ENCODE results near the gene SMARCA4.

Gene SMARCA4

DNA sequence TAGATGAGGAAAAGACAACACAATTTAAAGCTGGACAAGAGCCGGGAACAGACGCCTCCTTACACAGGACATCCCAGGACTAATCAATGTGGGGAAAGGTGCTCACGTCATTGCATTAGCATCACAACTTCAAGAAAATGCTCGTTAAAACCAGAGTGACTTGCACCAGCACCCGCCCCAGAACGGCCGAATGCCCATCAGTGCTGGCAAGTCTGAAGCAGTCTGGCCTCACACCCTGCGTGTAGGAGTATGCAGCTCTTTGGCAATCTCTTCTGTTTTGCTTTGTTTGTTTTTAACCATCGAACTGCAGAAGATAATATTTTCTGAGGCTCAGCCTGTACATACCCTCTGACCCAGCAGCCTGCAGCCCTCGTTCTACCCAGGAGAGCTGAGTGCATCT is 83.6 kb downstream of the SMARCA4 start:
- no peaks in the 10 kb centered on the region for H3K79me2 ChIP-seq (ENCODE audit: insufficient read depth, low read length)
- H3K36me3 ChIP-seq (ENCODE audit: insufficient read depth, low read length): peaks cover 53% of the 10 kb centered on the region; the same call in 1 of the 2 replicates
- no peaks in the 10 kb centered on the region for H3K9me3 ChIP-seq (ENCODE audit: insufficient read depth, low read depth, low read length)
- H3K4me3 ChIP-seq (ENCODE audit: low read length, poor library complexity, severe bottlenecking): no peak overlapping the region
- TF ChIP-seq EZH2phosphoT487 (IDR thresholded peaks at IDR 0.05; ENCODE audit: borderline replicate concordance): no peak
- TF ChIP-seq, protein P1, sequence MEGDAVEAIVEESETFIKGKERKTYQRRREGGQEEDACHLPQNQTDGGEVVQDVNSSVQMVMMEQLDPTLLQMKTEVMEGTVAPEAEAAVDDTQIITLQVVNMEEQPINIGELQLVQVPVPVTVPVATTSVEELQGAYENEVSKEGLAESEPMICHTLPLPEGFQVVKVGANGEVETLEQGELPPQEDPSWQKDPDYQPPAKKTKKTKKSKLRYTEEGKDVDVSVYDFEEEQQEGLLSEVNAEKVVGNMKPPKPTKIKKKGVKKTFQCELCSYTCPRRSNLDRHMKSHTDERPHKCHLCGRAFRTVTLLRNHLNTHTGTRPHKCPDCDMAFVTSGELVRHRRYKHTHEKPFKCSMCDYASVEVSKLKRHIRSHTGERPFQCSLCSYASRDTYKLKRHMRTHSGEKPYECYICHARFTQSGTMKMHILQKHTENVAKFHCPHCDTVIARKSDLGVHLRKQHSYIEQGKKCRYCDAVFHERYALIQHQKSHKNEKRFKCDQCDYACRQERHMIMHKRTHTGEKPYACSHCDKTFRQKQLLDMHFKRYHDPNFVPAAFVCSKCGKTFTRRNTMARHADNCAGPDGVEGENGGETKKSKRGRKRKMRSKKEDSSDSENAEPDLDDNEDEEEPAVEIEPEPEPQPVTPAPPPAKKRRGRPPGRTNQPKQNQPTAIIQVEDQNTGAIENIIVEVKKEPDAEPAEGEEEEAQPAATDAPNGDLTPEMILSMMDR (conservative IDR thresholded peaks at IDR 0.05; ENCODE audit: low read length): no peak
- no peaks in the 10 kb centered on the region for H3K9me2 ChIP-seq (replicated peaks; ENCODE audit: low read depth, low read length)
- no peak overlapping the region for H3K4me2 ChIP-seq (ENCODE audit: low read depth, low read length, poor library complexity, severe bottlenecking)
- H4K20me1 ChIP-seq (ENCODE audit: insufficient read depth, low read length, poor library complexity, severe bottlenecking): no peaks in the 10 kb centered on the region
- H2AFZ ChIP-seq (ENCODE audit: low read length): no peak overlapping the region
- no peaks in the 10 kb centered on the region for H3F3A ChIP-seq (ENCODE audit: low read depth)
- no peaks in the 10 kb centered on the region for H3K4me1 ChIP-seq (ENCODE audit: insufficient read depth, low read length, poor library complexity, severe bottlenecking)
- no peak overlapping the region for H3K9ac ChIP-seq (ENCODE audit: low read depth, low read length, poor library complexity, severe bottlenecking)
- H3K27me3 ChIP-seq (ENCODE audit: insufficient read depth, low read length, poor library complexity, severe bottlenecking): no peaks in the 10 kb centered on the region

DNA sequence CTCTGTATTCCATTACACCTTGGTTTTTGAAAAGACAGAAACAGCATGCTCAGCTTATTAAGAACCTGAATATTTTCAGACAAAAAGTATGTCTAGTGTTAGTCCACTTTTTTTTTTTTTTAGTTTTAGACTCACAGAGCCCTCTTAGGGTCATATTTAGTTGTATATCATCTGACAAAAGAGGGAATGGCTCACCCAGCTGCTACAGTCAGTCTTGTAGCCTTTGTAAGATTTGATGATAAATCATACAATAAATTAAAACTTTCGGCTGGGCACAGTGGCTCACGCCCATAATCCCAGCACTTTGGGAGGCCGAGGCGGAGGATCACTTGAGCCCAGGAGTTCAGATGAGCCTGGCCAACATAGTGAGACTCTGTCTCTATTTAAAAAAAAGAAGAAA is 84.7 kb downstream of the SMARCA4 start:
- no peak for TF ChIP-seq EZH2phosphoT487 (IDR thresholded peaks at IDR 0.05; ENCODE audit: borderline replicate concordance)
- TF ChIP-seq, protein P1 (conservative IDR thresholded peaks at IDR 0.05; ENCODE audit: low read length): no peak
- Histone ChIP-seq H4K20me1 (ENCODE audit: insufficient read depth, low read length, poor library complexity, severe bottlenecking) (no peaks in the 10 kb centered on the region), H3K36me3 (ENCODE audit: insufficient read depth, low read length) (peaks cover 50% of the 10 kb centered on the region; the same call in 1 of the 2 replicates)

DNA sequence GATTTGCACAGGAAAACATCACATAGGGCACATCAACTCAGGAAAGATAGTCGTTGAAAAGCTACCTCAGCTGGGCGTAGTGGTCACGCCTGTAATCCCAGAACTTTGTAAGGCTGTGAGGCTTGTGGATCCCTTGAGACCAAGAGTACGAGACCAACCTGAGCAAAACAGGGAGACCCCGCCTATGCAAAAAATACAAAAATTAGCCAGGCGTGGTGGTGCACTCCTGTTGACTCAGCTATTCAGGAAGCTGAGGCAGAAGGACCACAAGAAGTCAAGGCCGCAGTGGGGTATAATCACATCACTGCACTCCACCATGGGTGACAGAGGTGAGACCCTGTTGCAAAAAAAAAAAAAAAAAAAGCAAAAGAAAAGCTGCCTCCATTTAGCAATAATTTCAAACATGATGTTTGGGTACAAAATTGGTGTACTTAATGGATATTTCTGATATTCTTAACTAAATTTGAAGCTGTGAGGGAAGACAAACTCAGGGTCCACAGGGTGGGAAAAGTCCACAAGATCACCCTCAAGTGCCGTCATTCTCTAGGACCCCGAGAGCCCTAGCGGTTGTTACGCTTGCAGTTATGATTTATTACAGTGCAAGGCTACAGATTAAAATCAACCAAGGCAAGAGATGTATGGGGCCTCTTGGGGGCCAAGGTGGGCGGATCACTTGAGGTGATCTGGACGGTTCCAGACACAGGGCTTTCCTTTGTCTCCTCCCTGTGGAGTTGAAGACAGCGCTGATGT is 86.0 kb downstream of the SMARCA4 start:
- Histone ChIP-seq H3K9me3 (ENCODE audit: insufficient read depth, low read depth, low read length) (no peaks in the 10 kb centered on the region), H3K4me3 (ENCODE audit: low read length, poor library complexity, severe bottlenecking) (no peak overlapping the region), H3K36me3 (ENCODE audit: insufficient read depth, low read length) (peaks cover 39% of the 10 kb centered on the region; the same call in 1 of the 2 replicates), H3K27me3 (ENCODE audit: insufficient read depth, low read length, poor library complexity, severe bottlenecking) (no peaks in the 10 kb centered on the region), H3F3A (ENCODE audit: low read depth) (no peaks in the 10 kb centered on the region), H2AFZ (ENCODE audit: low read length) (no peak overlapping the region), H3K9me2 (replicated peaks; ENCODE audit: low read depth, low read length) (no peaks in the 10 kb centered on the region), H3K79me2 (ENCODE audit: insufficient read depth, low read length) (no peaks in the 10 kb centered on the region), H4K20me1 (ENCODE audit: insufficient read depth, low read length, poor library complexity, severe bottlenecking) (no peaks in the 10 kb centered on the region), H3K4me1 (ENCODE audit: insufficient read depth, low read length, poor library complexity, severe bottlenecking) (no peaks in the 10 kb centered on the region), H3K9ac (ENCODE audit: low read depth, low read length, poor library complexity, severe bottlenecking) (no peak overlapping the region), H3K4me2 (ENCODE audit: low read depth, low read length, poor library complexity, severe bottlenecking) (no peak overlapping the region)
- no peak for TF ChIP-seq EZH2phosphoT487 (IDR thresholded peaks at IDR 0.05; ENCODE audit: borderline replicate concordance)
- TF ChIP-seq, protein P1 (conservative IDR thresholded peaks at IDR 0.05; ENCODE audit: low read length): no peak

More for the DNA sequence above, 84.7 kb downstream of the SMARCA4 start:
- no peaks in the 10 kb centered on the region for H3K9me3 ChIP-seq (ENCODE audit: insufficient read depth, low read depth, low read length)
- H3K79me2 ChIP-seq (ENCODE audit: insufficient read depth, low read length): no peaks in the 10 kb centered on the region
- no peak overlapping the region for H3K9ac ChIP-seq (ENCODE audit: low read depth, low read length, poor library complexity, severe bottlenecking)
- no peaks in the 10 kb centered on the region for H3K4me1 ChIP-seq (ENCODE audit: insufficient read depth, low read length, poor library complexity, severe bottlenecking)
- no peak overlapping the region for H3K4me3 ChIP-seq (ENCODE audit: low read length, poor library complexity, severe bottlenecking)
- no peak overlapping the region for H2AFZ ChIP-seq (ENCODE audit: low read length)
- H3K9me2 ChIP-seq (replicated peaks; ENCODE audit: low read depth, low read length): no peaks in the 10 kb centered on the region
- no peaks in the 10 kb centered on the region for H3F3A ChIP-seq (ENCODE audit: low read depth)
- H3K27me3 ChIP-seq (ENCODE audit: insufficient read depth, low read length, poor library complexity, severe bottlenecking): no peaks in the 10 kb centered on the region
- no peak overlapping the region for H3K4me2 ChIP-seq (ENCODE audit: low read depth, low read length, poor library complexity, severe bottlenecking)

Measured in Loucy (cell line).